ENCODE measurements around the gene SHTN1.

SHTN1 gene

GRCh38 chr10:116972131-116972530 is 32.9 kb downstream of the SHTN1 start:
- no peak for TF ChIP-seq TARDBP (IDR thresholded peaks at IDR 0.05)
- TF ChIP-seq L3MBTL2 (conservative IDR thresholded peaks at IDR 0.05) = no peak
- no peak for TF ChIP-seq BHLHE40 (IDR thresholded peaks at IDR 0.05; ENCODE audit: borderline replicate concordance)
- TF ChIP-seq PKNOX1 (IDR thresholded peaks at IDR 0.05) = no peak
- TF ChIP-seq HDGF (IDR thresholded peaks at IDR 0.05; ENCODE audit: borderline replicate concordance) = no peak
- TF ChIP-seq ELF4 (IDR thresholded peaks at IDR 0.05) = no peak
- no peak for TF ChIP-seq CTBP1 (IDR thresholded peaks at IDR 0.05; ENCODE audit: borderline replicate concordance)
- no peak for TF ChIP-seq FOXK2 (IDR thresholded peaks at IDR 0.05)
- no peak for TF ChIP-seq NFRKB (IDR thresholded peaks at IDR 0.05)
- TF ChIP-seq LEF1 (IDR thresholded peaks at IDR 0.05; ENCODE audit: borderline replicate concordance) = no peak
- TF ChIP-seq FOXM1 (IDR thresholded peaks at IDR 0.05; ENCODE audit: borderline replicate concordance) = no peak
- TF ChIP-seq ARNT (IDR thresholded peaks at IDR 0.05) = no peak
- TF ChIP-seq ZNF384 (IDR thresholded peaks at IDR 0.05) = no peak
- TF ChIP-seq FOXA1 (IDR thresholded peaks at IDR 0.05) = no peak
- no peak for TF ChIP-seq SUZ12 (IDR thresholded peaks at IDR 0.05)
- no peak for TF ChIP-seq SP1 (IDR thresholded peaks at IDR 0.05)
- CTCF ChIA-PET = no interaction called here
- POLR2A ChIA-PET = no interaction called here
- no peak for DNase-seq (ENCODE audit: extremely low spot score)

- ChIA-PET CTCF (no interaction called here), POLR2A (no interaction called here)
- TF ChIP-seq TARDBP (IDR thresholded peaks at IDR 0.05) (no peak), SUZ12 (IDR thresholded peaks at IDR 0.05) (no peak), NFRKB (IDR thresholded peaks at IDR 0.05) (no peak), ZNF384 (IDR thresholded peaks at IDR 0.05) (no peak), FOXA1 (IDR thresholded peaks at IDR 0.05) (no peak), PKNOX1 (IDR thresholded peaks at IDR 0.05) (no peak), CTBP1 (IDR thresholded peaks at IDR 0.05; ENCODE audit: borderline replicate concordance) (no peak), LEF1 (IDR thresholded peaks at IDR 0.05; ENCODE audit: borderline replicate concordance) (no peak), ELF4 (IDR thresholded peaks at IDR 0.05) (no peak), FOXK2 (IDR thresholded peaks at IDR 0.05) (no peak), BHLHE40 (IDR thresholded peaks at IDR 0.05; ENCODE audit: borderline replicate concordance) (no peak), HDGF (IDR thresholded peaks at IDR 0.05; ENCODE audit: borderline replicate concordance) (no peak), SP1 (IDR thresholded peaks at IDR 0.05) (no peak), L3MBTL2 (conservative IDR thresholded peaks at IDR 0.05) (no peak), ARNT (IDR thresholded peaks at IDR 0.05) (no peak), FOXM1 (IDR thresholded peaks at IDR 0.05; ENCODE audit: borderline replicate concordance) (no peak)
- no peak for DNase-seq (ENCODE audit: extremely low spot score)
Measured at GRCh38 chr10:116970050-116970449, 34.9 kb downstream of the SHTN1 start.

- ChIA-PET CTCF (no interaction called here), POLR2A (no interaction called here)
- no peak for DNase-seq (ENCODE audit: extremely low spot score)
- TF ChIP-seq CTBP1 (IDR thresholded peaks at IDR 0.05; ENCODE audit: borderline replicate concordance) (no peak), ARNT (IDR thresholded peaks at IDR 0.05) (no peak), HDGF (IDR thresholded peaks at IDR 0.05; ENCODE audit: borderline replicate concordance) (no peak), L3MBTL2 (conservative IDR thresholded peaks at IDR 0.05) (no peak), ZNF384 (IDR thresholded peaks at IDR 0.05) (no peak), LEF1 (IDR thresholded peaks at IDR 0.05; ENCODE audit: borderline replicate concordance) (no peak), BHLHE40 (IDR thresholded peaks at IDR 0.05; ENCODE audit: borderline replicate concordance) (no peak), SUZ12 (IDR thresholded peaks at IDR 0.05) (no peak)
Measured at GRCh38 chr10:116968331-116968730, 36.7 kb downstream of the SHTN1 start.

- POLR2A ChIA-PET = interaction anchor here (0.6 kb wide), 1 partner anchor 169 kb away, joined by 6 read pairs; no protein-coding TSS in a partner anchor
- peak; percentile 31 for DNase-seq (ENCODE audit: extremely low spot score)
- CTCF ChIA-PET = interaction anchor here (0.6 kb wide), 1 partner anchor 17 kb away, joined by 4 read pairs; no protein-coding TSS in a partner anchor
- TF ChIP-seq PKNOX1 (IDR thresholded peaks at IDR 0.05) (peak; percentile 38; the same call in 1 of the 2 replicates), ARNT (IDR thresholded peaks at IDR 0.05) (no peak)
Measured at GRCh38 chr10:116961406-116962251, 43.4 kb downstream of the SHTN1 start.

- no peak for TF ChIP-seq FOXK2 (IDR thresholded peaks at IDR 0.05)
- no peak for TF ChIP-seq BHLHE40 (IDR thresholded peaks at IDR 0.05; ENCODE audit: borderline replicate concordance)
- no peak for TF ChIP-seq ARNT (IDR thresholded peaks at IDR 0.05)
- no peak for TF ChIP-seq ELF4 (IDR thresholded peaks at IDR 0.05)
- TF ChIP-seq PKNOX1 (IDR thresholded peaks at IDR 0.05) = no peak
- no peak for TF ChIP-seq LEF1 (IDR thresholded peaks at IDR 0.05; ENCODE audit: borderline replicate concordance)
- CTCF ChIA-PET = no interaction called here
- POLR2A ChIA-PET = no interaction called here
Measured at GRCh38 chr10:116960066-116960776, 44.8 kb downstream of the SHTN1 start.

More at GRCh38 chr10:116960066-116960776, 44.8 kb downstream of the SHTN1 start:
- DNase-seq (ENCODE audit: extremely low spot score) = no peak
